ENCODE measurements around the gene TP53I11. TPM values are rescaled to one million over a fixed set of nuclear protein-coding genes. Genes with fewer than 3 reads are reported as not detected.

TP53I11 gene
- polyA plus RNA-seq, 1 donor (not counting 4 experiments of a cell fraction or from before 2014, with no cell fraction given), result 21.4 TPM

DNA sequence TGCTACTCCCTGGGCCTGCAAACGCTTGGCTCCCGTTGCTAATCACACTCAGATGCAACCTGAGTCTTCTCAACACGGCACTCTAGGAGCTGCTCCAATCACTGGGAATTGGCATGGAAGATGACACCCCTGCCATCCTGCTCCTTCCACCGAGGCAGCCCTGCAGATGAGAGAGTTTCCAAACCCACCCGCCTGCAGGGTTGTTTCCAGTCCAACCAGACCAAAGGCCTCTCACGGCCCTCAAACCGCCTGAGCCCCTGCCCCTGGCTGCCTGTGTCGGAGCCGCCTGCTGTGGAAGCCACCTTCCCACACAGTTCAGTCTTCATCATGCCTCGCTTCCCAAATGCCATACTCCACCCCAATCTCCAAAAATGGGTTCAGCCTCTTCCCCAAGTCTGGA, 36.8 kb upstream of the TP53I11 start:
- Histone ChIP-seq H3K9me1 (ENCODE audit: control insufficient read depth, extremely low read depth, insufficient read depth, low read length) (no peaks in the 10 kb centered on the region), H3K4me1 (ENCODE audit: control insufficient read depth, extremely low read depth, insufficient read depth, low read length) (peaks cover 14% of the 10 kb centered on the region), H3K27me3 (ENCODE audit: control insufficient read depth, extremely low read depth, insufficient read depth, low read length) (no peaks in the 10 kb centered on the region), H3K9me3 (ENCODE audit: control insufficient read depth, low read depth, low read length) (no peaks in the 10 kb centered on the region), H3K79me2 (ENCODE audit: control insufficient read depth, insufficient read depth, low read length) (no peaks in the 10 kb centered on the region), H3K36me3 (ENCODE audit: control insufficient read depth in 2 of 2, extremely low read depth in 1 of 2, insufficient read depth in 2 of 2, low read length in 2 of 2) (no peaks in the 10 kb centered on the region), H2AFZ (ENCODE audit: control insufficient read depth, low read length) (no peak overlapping the region), H4K20me1 (ENCODE audit: control insufficient read depth, extremely low read depth, insufficient read depth, low read length) (no peaks in the 10 kb centered on the region), H3K4me2 (ENCODE audit: control insufficient read depth, extremely low read depth, insufficient read depth, low read depth, low read length) (no peak overlapping the region), H3K4me3 (ENCODE audit: control insufficient read depth in 2 of 3, extremely low read depth in 1 of 3, insufficient read depth in 2 of 3, low read depth in 1 of 3, low read length in 3 of 3) (no peak overlapping the region), H3K27ac (ENCODE audit: control insufficient read depth, insufficient read depth, low read length) (no peak overlapping the region), H3K9ac (ENCODE audit: control insufficient read depth, extremely low read depth, insufficient read depth, low read length) (no peak overlapping the region)
- DNase-seq (ENCODE audit: low read depth, low spot score) (no peak), FAIRE-seq (no peak)
- dilution Hi-C loops (cut with MboI; ENCODE audit: extremely low pct_ligation_motif_present, low sequenced_read_pairs), result no loop called here
- TF ChIP-seq, protein P1, sequence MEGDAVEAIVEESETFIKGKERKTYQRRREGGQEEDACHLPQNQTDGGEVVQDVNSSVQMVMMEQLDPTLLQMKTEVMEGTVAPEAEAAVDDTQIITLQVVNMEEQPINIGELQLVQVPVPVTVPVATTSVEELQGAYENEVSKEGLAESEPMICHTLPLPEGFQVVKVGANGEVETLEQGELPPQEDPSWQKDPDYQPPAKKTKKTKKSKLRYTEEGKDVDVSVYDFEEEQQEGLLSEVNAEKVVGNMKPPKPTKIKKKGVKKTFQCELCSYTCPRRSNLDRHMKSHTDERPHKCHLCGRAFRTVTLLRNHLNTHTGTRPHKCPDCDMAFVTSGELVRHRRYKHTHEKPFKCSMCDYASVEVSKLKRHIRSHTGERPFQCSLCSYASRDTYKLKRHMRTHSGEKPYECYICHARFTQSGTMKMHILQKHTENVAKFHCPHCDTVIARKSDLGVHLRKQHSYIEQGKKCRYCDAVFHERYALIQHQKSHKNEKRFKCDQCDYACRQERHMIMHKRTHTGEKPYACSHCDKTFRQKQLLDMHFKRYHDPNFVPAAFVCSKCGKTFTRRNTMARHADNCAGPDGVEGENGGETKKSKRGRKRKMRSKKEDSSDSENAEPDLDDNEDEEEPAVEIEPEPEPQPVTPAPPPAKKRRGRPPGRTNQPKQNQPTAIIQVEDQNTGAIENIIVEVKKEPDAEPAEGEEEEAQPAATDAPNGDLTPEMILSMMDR (optimal IDR thresholded peaks at IDR 0.05 in 1 of 3, IDR thresholded peaks at IDR 0.05 in 1 of 3, conservative IDR thresholded peaks at IDR 0.05 in 1 of 3; ENCODE audit: extremely low read depth in 1 of 3, insufficient read depth in 2 of 3, low read length in 3 of 3), result no peak
- TF ChIP-seq EZH2 (IDR thresholded peaks at IDR 0.05; ENCODE audit: low read length), result no peak

DNA sequence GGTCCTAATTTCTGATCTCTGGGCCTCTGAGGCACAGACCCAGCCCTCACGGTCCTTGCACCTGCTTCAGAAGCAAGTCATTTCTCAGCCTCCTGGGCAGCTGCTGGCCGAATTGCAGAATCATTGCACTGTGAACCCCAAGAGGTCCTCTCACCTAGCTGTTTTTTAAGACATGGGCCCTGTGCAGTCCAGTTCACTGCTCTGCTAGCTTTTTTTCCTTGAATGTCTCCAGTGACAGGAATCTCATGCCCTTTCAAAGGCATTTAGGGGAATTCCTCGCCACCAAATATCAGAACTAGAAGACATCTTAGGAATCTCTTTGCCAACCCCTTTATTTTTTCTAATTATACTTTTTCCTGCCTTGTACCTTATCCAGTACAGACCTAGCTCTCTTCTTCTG, 35.6 kb upstream of the TP53I11 start:
- no peaks in the 10 kb centered on the region for H3K9me3 ChIP-seq (ENCODE audit: control insufficient read depth, low read depth, low read length)
- dilution Hi-C loops (cut with MboI; ENCODE audit: extremely low pct_ligation_motif_present, low sequenced_read_pairs), result no loop called here
- DNase-seq (ENCODE audit: low read depth, low spot score) (no peak), FAIRE-seq (no peak)
- TF ChIP-seq EZH2 (IDR thresholded peaks at IDR 0.05; ENCODE audit: low read length), result no peak
- TF ChIP-seq, protein P1 (optimal IDR thresholded peaks at IDR 0.05 in 1 of 3, IDR thresholded peaks at IDR 0.05 in 1 of 3, conservative IDR thresholded peaks at IDR 0.05 in 1 of 3; ENCODE audit: extremely low read depth in 1 of 3, insufficient read depth in 2 of 3, low read length in 3 of 3), result no peak
- no peak overlapping the region for H3K4me2 ChIP-seq (ENCODE audit: control insufficient read depth, extremely low read depth, insufficient read depth, low read depth, low read length)
- H2AFZ ChIP-seq (ENCODE audit: control insufficient read depth, low read length), result no peak overlapping the region
- H3K9me1 ChIP-seq (ENCODE audit: control insufficient read depth, extremely low read depth, insufficient read depth, low read length), result no peaks in the 10 kb centered on the region
- peaks cover 14% of the 10 kb centered on the region for H3K4me1 ChIP-seq (ENCODE audit: control insufficient read depth, extremely low read depth, insufficient read depth, low read length)
- no peaks in the 10 kb centered on the region for H3K36me3 ChIP-seq (ENCODE audit: control insufficient read depth in 2 of 2, extremely low read depth in 1 of 2, insufficient read depth in 2 of 2, low read length in 2 of 2)
- H3K27me3 ChIP-seq (ENCODE audit: control insufficient read depth, extremely low read depth, insufficient read depth, low read length), result no peaks in the 10 kb centered on the region
- no peak overlapping the region for H3K27ac ChIP-seq (ENCODE audit: control insufficient read depth, insufficient read depth, low read length)
- no peaks in the 10 kb centered on the region for H3K79me2 ChIP-seq (ENCODE audit: control insufficient read depth, insufficient read depth, low read length)
- H3K4me3 ChIP-seq (ENCODE audit: control insufficient read depth in 2 of 3, extremely low read depth in 1 of 3, insufficient read depth in 2 of 3, low read depth in 1 of 3, low read length in 3 of 3), result no peak overlapping the region
- no peak overlapping the region for H3K9ac ChIP-seq (ENCODE audit: control insufficient read depth, extremely low read depth, insufficient read depth, low read length)
- no peaks in the 10 kb centered on the region for H4K20me1 ChIP-seq (ENCODE audit: control insufficient read depth, extremely low read depth, insufficient read depth, low read length)

Data from keratinocyte (primary cell).